Epithelial cell of proximal tubule (primary cell): Measurements from ENCODE around the gene SLAMF1. TPM values are rescaled to one million over a fixed set of nuclear protein-coding genes. Genes with fewer than 3 reads are reported as not detected.
"Not testable (repeated sequence)": the region's sequence is repeated elsewhere in the genome, so short reads cannot be mapped to it uniquely, and the experiment has no call there.

Experiments used
- DNase-seq: peaks from one replicate; pipeline ENCODE4 v3.0.0-alpha.2; 2011; ENCODE audit warnings: low read depth
- H3K4me3 ChIP-seq: 2 replicates; pipeline ENCODE4 v1.5.1; 2011; ENCODE audit warnings: low read depth, mild to moderate bottlenecking, low read length
- total RNA-seq: library from RNA; depleted of rRNA; stranded (reverse); fragments of >200 nt; gene quantifications from 2 replicates; pipeline ENCODE4 v1.2.3, GENCODE V29; 2015
- TF ChIP-seq, protein P1 (sequence below): conservative IDR thresholded peaks from 2 replicates; pipeline ENCODE4 v1.5.1; 2012; ENCODE audit warnings: low read depth, mild to moderate bottlenecking, low read length

SLAMF1 gene
- total RNA-seq, 1 donor from 2014 or later: not detected

- no peak overlapping the region for H3K4me3 ChIP-seq
- no peak for DNase-seq
- TF ChIP-seq, protein P1, sequence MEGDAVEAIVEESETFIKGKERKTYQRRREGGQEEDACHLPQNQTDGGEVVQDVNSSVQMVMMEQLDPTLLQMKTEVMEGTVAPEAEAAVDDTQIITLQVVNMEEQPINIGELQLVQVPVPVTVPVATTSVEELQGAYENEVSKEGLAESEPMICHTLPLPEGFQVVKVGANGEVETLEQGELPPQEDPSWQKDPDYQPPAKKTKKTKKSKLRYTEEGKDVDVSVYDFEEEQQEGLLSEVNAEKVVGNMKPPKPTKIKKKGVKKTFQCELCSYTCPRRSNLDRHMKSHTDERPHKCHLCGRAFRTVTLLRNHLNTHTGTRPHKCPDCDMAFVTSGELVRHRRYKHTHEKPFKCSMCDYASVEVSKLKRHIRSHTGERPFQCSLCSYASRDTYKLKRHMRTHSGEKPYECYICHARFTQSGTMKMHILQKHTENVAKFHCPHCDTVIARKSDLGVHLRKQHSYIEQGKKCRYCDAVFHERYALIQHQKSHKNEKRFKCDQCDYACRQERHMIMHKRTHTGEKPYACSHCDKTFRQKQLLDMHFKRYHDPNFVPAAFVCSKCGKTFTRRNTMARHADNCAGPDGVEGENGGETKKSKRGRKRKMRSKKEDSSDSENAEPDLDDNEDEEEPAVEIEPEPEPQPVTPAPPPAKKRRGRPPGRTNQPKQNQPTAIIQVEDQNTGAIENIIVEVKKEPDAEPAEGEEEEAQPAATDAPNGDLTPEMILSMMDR: no peak
Measured at GRCh38 chr1:160657250-160657781, 10.5 kb upstream of the SLAMF1 start.

GRCh38 chr1:160656737-160657136 is 9.9 kb upstream of the SLAMF1 start:
- TF ChIP-seq, protein P1: no peak
- no peak for DNase-seq
- no peak overlapping the region for H3K4me3 ChIP-seq

DNA sequence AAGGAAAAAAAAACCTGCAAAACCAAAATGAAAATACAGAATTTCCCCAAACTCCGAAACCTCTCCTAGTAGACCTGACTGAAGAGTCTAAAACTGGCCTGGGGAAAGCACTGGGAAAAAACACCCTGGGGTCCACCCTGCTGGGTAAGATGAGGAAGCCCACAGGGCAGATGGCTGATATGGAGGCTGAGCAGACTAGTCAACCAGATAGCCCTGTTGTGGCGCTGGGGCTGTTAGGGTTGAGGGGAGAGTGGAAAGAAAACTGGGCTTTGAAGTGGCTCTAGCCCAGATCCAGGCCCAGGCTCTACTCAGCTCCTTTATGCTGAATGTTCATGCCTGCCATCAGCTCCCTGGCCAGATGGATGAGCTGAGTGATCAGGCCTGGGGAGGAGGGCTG is 6.8 kb upstream of the SLAMF1 start:
- no peak for DNase-seq
- H3K4me3 ChIP-seq: no peak overlapping the region
- TF ChIP-seq, protein P1: no peak

GRCh38 chr1:160652924-160653619 is 6.2 kb upstream of the SLAMF1 start:
- TF ChIP-seq, protein P1: no peak
- H3K4me3 ChIP-seq: no peak overlapping the region
- DNase-seq: no peak

GRCh38 chr1:160652065-160652641 is 5.3 kb upstream of the SLAMF1 start:
- DNase-seq, H3K4me3 ChIP-seq: not testable (repeated sequence)

DNA sequence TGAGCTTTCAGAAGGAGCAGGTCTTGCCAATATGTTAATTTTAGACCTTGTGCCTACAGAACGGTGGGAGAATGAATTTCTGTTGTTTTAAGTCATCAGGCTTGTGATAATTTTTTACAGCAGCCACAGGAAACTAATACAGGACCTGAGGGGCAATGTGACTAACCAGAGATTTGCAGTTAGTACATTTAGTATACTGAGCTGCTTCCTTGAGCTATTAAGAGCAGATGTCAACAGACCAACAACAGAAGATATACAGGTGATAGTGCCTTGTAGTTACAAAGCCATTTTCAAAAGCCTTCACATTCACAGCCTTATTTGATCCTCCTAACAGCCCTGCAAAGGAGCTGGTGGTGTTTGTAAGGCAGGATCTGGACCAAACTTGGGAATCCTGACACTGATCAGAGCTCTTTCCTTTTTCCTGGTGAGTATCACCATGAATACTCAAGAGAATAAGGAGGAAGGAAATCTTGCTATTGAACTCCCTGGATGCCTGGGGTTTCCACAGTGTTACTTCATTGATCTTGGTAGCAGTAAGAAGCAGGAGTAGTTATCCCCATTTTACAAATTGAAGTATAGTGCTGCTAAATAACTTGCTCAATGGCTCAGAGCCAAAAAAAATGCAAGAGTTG is 4.7 kb upstream of the SLAMF1 start:
- DNase-seq: no peak
- H3K4me3 ChIP-seq: no peak overlapping the region
- TF ChIP-seq, protein P1: no peak

- no peak for DNase-seq
- no peak overlapping the region for H3K4me3 ChIP-seq
- TF ChIP-seq, protein P1: no peak
Measured at GRCh38 chr1:160647329-160647720, 481 bp upstream of the SLAMF1 start.
